ENCODE data around the gene ETV6.

The ETV6 gene

DNA sequence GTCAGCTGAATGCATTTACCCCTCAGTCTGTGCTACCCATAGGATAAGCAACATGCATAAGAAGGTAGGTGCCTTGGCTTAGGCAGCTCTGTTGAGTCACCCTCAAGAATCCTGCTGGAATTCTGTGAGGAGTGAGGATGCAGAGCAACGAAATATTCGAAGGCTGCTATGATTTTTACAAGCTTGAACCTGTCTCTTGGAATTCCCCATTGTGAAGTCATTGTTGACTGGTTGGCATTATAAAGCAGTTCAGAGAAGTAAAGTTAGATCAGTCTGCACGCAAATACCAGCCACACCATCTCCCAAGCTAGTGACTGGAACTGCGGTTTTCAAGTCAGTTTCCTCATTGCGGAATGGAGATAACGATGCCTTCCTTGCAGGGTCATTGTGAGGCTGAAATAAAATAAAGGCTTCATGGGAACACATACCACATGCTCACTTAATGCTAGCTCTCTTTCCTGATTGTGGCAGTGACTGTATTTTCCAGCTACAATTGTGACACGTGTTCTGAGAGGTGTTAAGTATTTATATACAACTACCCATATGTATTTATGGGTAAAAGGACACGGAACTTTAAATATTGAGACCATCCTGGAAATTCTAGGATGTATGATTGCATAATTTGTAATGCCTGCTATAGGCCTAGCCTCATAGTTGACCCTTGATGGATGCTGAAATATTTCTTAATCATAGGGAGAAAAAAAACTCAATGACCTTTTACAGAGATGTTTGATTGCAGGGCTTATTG is 96.7 kb downstream of the ETV6 start:
- DNase-seq = no peak

DNA sequence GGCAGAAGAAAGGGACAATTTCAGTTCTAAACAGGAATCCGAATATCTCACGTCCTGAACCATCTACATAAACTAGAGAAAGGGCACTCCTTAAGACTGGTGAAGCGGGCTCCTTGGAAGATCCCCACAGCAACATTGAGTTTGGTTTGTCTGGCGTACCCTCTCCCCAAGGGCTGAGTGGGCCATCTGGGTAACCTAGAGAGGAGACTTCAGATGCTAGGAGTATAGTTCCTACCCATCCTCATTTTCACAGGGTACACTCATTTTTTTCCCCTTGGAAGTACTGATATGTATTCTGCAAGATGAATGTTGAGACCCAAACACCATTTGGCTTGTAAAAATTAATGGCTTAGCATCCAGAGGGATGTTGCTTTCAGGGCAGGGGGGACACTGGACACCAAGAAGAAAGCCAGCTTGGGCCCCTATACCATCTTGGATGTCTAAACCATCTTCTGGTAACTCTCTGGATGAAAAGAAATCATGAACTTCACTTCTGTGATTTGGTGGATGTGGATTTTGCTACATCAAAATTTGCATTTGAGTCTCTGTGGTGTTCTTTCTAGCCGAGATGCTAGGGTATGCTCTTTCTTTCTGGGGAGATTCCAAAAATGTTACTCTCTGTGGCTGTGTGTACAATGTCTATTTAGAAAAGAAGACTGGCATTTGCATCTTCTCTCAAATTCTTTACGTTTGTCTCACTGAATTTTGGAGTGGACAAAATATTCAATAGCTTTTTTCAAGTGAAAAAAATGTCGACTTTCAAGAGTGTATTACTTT is 97.7 kb downstream of the ETV6 start:
- no peak for DNase-seq

DNA sequence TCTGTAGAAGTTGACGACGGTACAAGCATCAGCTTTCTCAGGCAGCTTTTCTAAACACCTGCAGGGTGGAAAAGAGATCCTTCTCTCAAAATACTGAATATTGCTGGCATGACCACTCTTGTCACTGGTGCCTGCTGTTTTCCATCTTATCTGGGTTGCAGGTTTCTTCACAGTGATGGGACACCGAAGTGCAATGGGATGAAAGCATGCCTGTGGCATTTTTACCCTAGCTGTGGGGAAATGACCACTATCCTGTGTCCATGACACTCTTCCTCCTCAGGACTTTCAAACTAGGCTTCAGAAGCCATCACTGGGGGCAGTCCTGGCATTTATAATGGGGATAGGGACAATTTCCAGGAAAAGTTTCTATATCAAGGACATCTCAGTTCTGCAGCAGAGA is 98.5 kb downstream of the ETV6 start:
- no peak for DNase-seq

DNA sequence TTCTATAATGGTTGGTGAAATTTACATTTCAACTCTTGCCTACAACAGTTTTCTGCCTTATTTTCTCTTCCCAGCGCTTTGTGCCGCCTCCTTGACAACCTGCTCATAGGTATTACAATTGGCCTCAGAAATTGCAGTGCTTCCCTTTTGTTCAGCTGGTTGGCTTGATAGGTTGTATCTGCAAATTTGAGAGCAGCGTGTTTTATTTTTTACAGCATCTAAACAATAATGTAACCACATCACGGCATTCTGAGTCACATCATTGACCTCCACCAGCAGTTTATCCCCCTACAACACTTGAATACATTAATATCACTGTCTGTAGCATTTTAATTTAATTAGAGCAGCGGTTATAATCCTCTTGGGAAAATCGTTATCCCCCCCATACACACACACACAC is 99.4 kb downstream of the ETV6 start:
- no peak for DNase-seq

DNA sequence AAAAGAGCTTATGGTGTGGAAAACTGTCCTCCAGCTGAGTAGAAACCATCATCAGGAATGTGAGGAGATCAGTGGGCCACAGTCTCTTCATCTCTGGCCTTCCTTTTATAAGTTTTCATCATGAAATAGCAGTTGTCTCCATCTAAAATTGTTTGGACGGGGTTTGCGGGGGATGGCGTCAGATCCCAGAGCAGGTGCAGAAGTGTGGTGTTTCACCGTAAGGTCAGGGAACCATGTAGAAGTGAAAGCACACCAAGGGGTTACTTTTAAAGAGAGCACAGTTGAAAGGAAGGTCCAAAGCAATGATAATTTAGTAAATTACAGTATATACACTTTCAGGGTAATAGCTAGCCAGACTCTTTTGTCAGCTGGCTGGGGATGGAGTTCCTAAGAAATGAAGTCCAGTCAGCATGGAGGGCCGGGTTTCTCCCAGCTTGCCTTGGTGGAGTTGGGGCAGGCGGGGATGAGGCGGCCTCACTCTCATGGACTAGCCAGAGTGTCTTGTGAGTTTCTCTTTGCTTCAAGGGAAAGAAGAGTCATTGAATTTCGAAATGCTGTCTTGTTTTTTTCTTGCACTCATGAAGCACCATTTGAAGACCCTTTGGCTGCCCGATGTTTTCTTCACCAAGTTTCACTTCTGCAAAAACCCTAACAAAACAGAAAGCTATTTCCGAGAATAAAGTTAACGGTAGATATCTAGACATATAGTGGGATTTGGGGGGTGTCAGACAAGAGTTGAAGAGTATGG is 100.6 kb downstream of the ETV6 start:
- no peak for DNase-seq

DNA sequence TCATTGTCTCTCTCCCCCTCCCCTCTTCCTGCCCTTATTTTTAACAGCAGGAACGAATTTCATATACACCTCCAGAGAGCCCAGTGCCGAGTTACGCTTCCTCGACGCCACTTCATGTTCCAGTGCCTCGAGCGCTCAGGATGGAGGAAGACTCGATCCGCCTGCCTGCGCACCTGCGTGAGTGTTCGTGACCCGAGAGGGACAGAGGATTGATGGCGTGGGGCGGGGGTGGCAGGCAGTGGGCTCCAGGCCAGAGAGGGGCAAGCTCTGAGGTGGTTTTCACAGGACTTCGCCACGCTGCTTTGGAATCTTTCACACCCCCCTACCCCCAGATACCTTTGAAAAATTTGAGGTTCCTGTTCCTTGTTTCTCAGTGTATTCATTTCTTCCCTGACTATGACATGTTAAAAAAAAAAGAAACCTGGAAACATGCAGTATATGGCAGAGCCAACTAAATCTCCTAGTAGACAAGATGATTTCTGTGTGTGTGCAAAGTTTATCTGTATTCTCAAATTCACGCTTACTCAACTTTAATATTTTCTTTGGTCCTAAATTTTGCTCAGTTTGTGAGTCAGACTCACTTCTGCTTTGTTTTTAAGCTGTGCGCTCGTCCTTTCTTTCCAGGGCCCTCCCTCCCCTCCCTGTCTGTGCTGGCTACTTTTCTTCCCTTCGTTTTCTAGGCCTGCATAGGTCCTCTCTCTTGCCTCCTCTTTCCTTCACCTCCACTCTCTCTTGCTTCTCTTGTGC is 103.1 kb downstream of the ETV6 start:
- DNase-seq = no peak

DNA sequence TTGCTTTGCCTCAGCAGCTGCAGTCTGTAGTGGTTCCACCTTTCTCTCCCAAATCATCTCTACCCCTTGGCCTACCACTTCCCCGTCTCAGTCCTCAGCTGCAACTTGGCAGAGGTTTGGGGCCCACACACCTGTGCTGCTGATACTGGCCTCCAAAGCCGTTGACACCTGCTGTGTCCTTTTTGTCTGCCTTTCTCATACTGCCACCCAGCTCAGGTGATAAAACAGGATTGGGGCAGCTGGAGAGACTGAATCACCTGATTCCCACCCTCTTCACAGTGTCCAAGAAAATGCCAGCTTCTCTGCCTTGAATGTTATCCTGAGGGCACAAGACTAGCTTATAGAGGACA is 103.7 kb downstream of the ETV6 start:
- DNase-seq = no peak

DNA sequence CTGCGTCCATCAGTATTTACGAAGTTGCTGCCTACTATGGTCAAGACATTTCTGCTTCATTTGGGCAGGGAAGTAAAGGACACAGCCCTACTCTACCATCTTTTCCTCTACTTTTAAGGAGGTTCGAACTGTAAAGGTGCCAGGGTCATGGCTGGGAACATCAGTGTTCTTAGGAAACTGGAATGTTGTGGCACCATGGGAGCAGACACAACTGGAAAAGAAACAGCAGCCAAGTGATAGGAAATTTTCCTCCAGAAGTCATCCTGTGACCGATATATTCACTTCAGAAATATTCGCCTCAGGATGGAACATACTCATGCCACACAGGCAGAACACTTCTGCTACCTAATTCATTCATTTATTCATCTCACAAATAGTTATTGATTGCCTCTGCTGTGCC is 104.4 kb downstream of the ETV6 start:
- no peak for DNase-seq

DNA sequence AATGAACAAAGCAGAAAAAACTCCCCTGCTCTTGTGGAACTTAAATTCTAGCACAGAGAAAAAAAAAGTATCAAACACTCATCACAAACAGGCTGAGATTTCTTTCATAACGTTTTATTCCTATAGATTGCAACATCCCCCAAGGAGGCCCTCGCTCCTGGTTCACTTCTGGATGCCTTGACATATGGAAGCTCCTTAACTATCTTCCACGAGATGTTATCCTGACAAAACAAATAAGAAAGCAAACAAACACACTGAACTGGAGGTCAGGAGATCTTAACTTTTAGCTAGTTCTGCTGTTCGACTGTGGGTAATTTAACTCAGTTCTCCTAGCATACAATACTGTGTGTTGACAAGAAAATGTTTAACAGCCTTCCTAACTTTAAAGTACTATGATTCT is 104.8 kb downstream of the ETV6 start:
- no peak for DNase-seq

DNA sequence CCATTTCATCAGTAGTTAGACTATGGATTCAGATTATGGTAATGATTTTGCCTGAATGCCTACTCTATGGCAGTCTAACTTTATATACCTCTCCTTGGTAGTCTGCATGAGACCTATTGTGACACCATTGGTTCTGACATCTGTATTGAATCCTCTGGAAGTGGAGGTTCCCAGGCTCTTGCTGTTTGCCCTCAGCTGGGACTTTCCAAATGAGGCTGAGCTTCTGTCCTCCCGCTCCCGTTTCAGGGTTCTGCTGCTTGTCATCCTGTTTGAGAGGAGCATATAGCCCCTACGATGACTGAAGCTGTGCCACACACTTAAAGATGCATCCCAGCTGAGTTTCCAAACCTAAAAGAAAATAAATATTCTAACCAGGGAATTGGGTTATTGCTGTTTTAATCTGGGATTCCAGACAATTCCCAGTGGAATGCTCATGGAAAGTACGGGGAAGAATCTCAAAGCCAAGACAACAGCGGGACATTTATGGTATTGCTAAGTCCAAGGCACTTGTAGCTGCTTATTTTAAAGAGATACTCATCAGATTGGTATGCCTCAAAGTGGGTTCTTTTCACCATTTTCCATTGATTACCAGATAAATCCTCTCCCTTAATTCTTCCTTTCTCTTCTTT is 105.9 kb downstream of the ETV6 start:
- DNase-seq = no peak

DNA sequence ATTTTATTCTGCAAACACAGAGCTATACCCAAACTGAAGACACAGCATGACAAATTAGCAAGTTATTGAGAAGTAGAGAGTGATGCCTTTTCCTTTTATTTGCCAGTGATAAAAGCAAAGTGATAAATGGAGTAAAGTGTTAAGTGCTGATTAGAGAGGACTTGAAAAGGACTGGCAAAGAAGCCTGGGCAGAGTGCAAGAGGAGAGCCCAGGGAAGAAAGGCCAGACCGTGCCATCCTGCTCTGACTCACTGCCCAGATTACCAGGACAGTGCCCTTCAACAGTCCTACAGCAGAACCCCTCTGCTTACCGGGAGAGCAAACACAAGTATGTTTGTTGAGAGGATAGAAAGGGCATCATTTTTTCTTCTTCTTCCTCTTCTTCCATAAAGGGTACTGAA is 106.5 kb downstream of the ETV6 start:
- DNase-seq = no peak

DNA sequence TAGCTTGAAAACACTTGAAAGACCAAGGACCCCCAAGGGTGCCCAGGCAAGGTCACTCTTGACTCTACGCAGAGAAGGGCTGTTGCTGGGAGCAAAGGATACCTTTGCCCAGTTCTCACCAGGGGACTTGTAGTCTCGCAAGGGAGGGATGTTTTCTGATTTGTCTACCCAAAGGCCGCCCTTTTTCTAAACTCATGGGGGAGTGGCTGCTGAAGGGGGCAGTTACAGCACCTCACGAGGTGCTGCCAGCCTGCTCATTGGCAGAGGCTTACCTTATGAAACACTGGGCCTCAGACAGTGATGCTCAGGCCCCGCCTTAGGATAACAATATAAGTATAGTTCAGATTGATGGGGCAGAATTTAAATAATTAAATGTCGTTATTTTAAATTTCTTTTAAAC is 107.0 kb downstream of the ETV6 start:
- DNase-seq = no peak

DNA sequence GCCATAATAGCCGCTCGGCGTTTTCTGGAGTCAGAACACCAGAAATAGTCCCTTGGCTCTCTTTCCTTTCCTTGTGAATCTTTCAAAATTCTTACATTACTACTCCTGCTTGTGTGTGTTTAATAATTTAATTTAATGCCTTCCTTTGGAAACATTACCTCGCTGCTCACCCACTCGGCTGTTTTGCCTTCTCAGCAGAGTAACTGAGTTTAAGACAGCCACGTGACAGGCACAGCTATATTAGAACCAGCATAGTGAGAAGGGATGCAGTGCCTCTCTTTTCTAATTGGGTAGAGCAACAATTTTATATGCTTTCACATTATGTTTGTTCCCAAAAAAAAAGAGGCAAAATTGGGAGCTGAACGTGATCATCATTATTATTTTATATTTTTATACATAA is 107.6 kb downstream of the ETV6 start:
- no peak for DNase-seq

DNA sequence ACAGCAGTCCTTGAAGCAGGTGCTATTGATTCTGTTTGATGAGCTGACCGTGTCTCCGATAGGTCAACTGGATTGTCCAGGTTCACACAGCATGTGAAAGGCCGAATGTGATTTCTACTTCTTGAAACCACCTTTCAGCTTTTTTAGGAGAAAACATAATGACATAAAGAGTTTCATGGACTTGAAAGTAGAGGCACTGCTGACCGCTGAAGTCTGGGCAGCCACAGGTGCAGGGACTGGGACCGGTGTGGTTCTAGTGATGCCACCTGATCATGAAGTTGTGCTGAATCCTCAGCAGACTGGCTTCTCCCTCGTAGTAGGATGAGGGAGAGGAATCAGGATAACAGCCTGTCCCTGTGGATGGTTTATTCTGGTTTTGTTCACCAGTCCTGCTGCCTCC is 108.1 kb downstream of the ETV6 start:
- DNase-seq = no peak

DNA sequence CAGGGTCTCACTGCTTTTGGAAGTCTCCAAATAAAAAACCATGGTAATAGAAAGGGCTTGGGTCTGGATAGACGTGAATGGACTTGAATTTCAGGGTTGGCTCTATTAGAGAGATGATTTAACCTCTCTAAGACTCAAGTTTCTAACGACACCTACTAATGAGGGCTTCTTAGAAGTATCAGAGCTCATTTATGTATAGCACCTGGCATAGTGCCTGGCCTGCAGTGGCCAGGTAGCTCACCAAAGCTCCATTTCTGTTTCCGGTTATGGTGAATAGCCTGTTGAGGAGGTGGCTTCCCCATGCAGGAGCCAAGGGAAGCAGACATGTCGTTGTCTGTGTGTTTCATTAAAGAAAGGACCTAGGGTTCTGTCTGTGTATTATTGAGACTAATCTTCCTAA is 108.6 kb downstream of the ETV6 start:
- DNase-seq = no peak

DNA sequence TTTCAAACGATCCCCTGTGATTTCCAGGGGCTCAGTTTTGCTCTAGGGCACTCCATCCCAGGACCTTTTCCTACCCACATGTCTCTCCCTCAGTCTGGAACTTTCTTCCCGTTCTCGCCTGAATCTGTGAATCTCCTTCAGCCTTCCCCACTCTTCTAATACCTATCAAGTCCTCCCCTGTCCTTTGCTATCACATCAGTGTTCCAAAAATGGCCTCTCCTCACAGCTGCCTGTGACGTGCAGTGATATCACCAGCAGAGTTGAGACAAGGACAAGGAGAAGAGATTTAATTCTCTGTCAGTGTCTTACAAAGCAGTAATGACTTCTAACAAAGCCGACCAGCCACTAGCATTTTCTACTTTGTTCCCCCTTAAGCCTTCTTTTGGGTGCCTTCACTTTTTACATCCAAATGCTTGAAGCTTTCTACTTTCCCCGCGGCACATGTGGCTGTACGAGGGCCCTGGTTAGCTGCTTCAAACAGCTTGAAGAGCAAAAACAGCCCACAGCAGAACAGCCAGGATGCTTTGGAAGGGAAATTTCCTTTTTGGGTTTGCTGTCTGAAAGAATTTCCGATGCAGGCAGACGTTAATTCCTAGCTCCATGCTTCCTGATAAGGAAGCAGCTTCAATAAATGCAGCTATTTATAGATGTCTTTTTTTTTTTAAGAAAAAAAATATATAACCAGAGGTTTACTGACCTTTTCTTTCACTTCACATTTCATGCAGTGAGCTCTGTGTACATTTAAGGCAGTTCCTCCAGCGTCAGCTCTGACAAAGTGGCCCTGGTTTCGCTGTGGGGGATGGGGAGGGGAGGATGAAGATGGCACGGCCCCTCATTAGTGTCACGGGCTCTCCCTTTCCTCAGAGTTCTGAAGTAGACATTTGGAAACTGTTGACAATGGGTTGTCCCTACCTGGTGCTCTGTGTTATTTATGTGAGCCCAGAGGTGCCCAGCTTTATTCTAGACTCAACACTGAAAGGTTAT is 109.3 kb downstream of the ETV6 start:
- DNase-seq = no peak

DNA sequence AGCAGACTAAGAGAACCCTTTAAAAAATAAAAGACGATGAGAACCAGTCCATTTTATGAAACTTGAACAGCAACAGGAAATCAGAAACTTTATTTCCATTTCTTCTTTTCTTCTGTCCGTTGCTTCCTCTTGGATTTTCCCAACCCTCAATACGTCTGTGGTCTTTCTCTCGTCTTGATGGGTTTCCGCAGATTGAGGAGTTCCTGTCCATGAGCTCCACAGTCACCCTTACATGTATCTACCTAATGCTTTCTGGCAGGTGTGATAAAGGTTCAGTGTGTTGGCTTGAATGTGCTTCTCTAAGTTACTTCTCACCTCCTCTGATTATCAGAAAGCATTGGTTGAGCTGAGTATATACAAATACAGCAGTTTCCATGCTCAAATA is 110.0 kb downstream of the ETV6 start:
- no peak for DNase-seq

DNA sequence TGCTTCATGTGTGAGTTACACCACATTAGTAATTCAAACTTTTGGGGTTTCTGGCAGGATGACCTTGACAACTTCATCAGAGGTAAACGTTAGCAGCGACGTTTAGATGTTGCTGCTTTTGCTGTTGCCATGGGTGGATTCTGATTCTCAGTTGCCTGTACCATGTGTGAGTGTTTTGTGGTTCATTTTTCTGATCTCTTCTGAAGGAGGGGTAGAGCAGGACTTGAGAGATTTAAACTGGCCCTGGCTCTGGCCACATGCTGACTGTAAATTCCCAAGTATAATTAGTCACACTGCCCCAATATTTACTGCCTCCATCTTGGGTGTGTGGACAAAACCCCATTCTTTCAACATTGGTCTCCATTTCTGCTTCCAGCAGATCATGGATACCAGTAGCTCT is 110.4 kb downstream of the ETV6 start:
- DNase-seq = no peak

DNA sequence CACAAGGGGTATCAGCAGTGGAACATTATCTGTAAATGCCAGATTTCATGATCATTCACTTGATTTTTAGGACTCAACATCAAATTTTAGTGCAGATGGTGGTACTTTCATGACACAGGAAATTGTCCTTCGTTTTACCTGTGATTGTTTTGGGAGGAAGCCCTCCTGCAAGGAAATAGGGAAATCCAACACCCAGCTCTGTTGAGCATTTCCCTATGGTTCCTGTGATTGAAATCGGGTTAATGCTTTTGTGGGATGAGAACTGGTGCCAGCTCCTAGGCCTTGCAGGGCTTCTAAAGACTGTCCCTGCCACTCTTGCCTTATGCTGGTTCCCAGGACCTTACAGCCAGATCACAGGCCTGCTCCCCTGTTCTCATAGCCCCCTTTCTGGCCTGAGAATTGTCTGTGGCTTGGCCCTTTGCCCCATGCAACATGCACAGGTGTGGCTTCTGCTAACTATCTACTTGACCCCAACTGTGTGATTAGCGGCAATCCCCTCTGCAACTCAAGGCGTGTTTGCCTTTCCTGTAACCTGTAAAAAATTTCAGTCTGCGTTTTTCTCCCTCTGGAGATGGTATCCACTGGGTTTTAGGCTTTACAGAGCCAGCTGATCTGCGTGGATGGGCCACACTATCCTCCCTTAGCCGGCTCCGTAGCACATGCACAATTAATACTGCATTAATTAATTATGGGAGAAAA is 112.5 kb downstream of the ETV6 start:
- DNase-seq = no peak

DNA sequence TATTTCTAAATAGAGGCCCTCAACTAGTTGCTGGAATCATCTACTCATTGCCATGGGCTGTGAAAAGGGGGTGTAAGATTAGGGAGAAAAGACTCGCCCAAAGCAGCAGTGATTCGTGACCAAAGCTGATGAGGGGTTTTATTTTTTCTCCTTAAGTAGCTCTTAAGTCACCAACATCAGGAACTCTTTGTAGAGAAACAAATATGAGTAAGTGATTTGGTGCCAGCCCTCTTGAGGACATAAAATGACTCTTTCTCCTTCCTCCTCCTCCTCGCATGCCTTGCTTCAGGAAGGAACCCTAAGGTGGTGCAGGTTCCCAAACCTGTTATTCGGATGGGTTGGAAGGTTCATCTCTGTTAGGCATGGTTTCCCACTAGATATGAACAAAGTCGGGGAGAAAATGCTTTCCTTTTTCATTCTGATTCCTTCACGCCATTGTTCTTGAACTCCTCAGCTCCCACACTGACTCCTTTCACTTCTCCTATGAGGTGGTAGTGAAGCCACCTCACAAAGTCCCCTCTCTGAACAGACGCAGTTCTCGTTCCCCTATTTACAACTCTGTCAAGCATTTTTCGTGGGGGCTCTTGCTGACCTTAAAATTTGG is 113.4 kb downstream of the ETV6 start:
- no peak for DNase-seq

All from NCI-H748 treated with DMSO at 0.1 percent for 48 hours (cell line).